GM19455 (cell line): Measurements from ENCODE around the gene SMARCB1.

Experiments used
- ATAC-seq: cut with Tn5 transposase; IDR thresholded peaks from one replicate; pipeline ENCODE4 v1.9.1; 2021; ENCODE audit not compliant: unreplicated experiment

The SMARCB1 gene

GRCh38 chr22:23760056-23760455, 26.7 kb upstream of the SMARCB1 start:
- ATAC-seq = no peak

GRCh38 chr22:23762842-23763578, 23.8 kb upstream of the SMARCB1 start, which contains the start of gene C22orf15:
C22orf15 (plus strand) TSS chr22:23762990; CDS start chr22:23763307, 317 bp downstream.
- no peak for ATAC-seq

- no peak for ATAC-seq
Measured at GRCh38 chr22:23763579-23763945, 23.2 kb upstream of the SMARCB1 start.

- no peak for ATAC-seq
Measured at GRCh38 chr22:23763954-23764353, 22.8 kb upstream of the SMARCB1 start.

- ATAC-seq = no peak
Measured at GRCh38 chr22:23764899-23765881, 21.6 kb upstream of the SMARCB1 start.

GRCh38 chr22:23767303-23767672, 19.5 kb upstream of the SMARCB1 start:
- no peak for ATAC-seq

GRCh38 chr22:23767673-23768548, 18.9 kb upstream of the SMARCB1 start, which contains the start of gene CHCHD10:
CHCHD10 (minus strand) TSS chr22:23767972; CDS start chr22:23767874, 98 bp downstream.
- peak; percentile 54 for ATAC-seq

GRCh38 chr22:23769321-23769965, 17.3 kb upstream of the SMARCB1 start:
- ATAC-seq = no peak

GRCh38 chr22:23772315-23772648, 14.5 kb upstream of the SMARCB1 start:
- ATAC-seq = no peak

- ATAC-seq = no peak
Measured at GRCh38 chr22:23772649-23773473, 13.9 kb upstream of the SMARCB1 start, which contains the start of gene MMP11. MMP11 (plus strand) TSS chr22:23772849; CDS start chr22:23772871, 22 bp downstream.

- no peak for ATAC-seq
Measured at GRCh38 chr22:23773483-23774113, 13.2 kb upstream of the SMARCB1 start.

- no peak for ATAC-seq
Measured at GRCh38 chr22:23774114-23774921, 12.4 kb upstream of the SMARCB1 start.

- ATAC-seq = no peak
Measured at GRCh38 chr22:23774922-23775436, 11.8 kb upstream of the SMARCB1 start.

- ATAC-seq = no peak
Measured at GRCh38 chr22:23775779-23776375, 10.9 kb upstream of the SMARCB1 start.

GRCh38 chr22:23777776-23778576, 8.8 kb upstream of the SMARCB1 start:
- ATAC-seq = no peak

- ATAC-seq = no peak
Measured at GRCh38 chr22:23778577-23778900, 8.2 kb upstream of the SMARCB1 start.

- ATAC-seq = no peak
Measured at GRCh38 chr22:23779083-23779482, 7.7 kb upstream of the SMARCB1 start.
